ENCODE measurements around the gene SPAG8.

- no peak for TF ChIP-seq LEF1 (IDR thresholded peaks at IDR 0.05; ENCODE audit: borderline replicate concordance)
- TF ChIP-seq HDGF (IDR thresholded peaks at IDR 0.05; ENCODE audit: borderline replicate concordance), result no peak
- no peak for TF ChIP-seq FOXM1 (IDR thresholded peaks at IDR 0.05; ENCODE audit: borderline replicate concordance)
- no peak for TF ChIP-seq BHLHE40 (IDR thresholded peaks at IDR 0.05; ENCODE audit: borderline replicate concordance)
- no peak for TF ChIP-seq SUZ12 (IDR thresholded peaks at IDR 0.05)
- TF ChIP-seq TARDBP (IDR thresholded peaks at IDR 0.05), result no peak
- no peak for TF ChIP-seq ZNF384 (IDR thresholded peaks at IDR 0.05)
- TF ChIP-seq CTBP1 (IDR thresholded peaks at IDR 0.05; ENCODE audit: borderline replicate concordance), result no peak
- TF ChIP-seq ELF4 (IDR thresholded peaks at IDR 0.05), result no peak
- TF ChIP-seq FOXA1 (IDR thresholded peaks at IDR 0.05), result no peak
These were observed 20.8 kb upstream of the SPAG8 start for GRCh38 chr9:35832814-35833213.

Data from HEK293T (cell line).